Measurements from ENCODE around the gene RPTN. TPM values are rescaled to one million over a fixed set of nuclear protein-coding genes. Genes with fewer than 3 reads are reported as not detected.
A peak's percentile ranks its signal among the peaks of the same experiment; 100 is the strongest.

The RPTN gene
- total RNA-seq, 1 experiment from 2014 or later: not detected

DNA sequence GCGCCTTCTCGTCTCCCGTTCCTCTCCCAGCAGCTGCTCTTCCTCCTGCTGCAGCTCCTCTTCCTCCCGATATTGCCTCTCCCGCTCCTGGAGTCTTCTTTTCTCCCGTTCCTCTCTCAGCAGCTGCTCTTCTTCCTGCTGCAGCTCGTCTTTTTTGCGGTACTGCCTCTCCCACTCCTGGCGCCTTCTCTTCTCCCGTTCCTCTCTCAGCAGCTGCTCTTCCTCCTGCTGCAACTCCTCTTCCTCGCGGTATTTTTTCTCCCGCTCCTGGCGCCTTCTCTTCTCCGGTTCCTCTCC, 49.1 kb downstream of the RPTN start:
- Histone ChIP-seq H3K4me2 (peak overlapping the region; percentile 100), H3K4me1 (replicated peaks; ENCODE audit: insufficient read depth) (peaks cover 15% of the 10 kb centered on the region; the same call in 1 of the 2 replicates), H3K79me2 (ENCODE audit: low read depth) (no peaks in the 10 kb centered on the region), H3F3A (ENCODE audit: insufficient read depth, low read depth) (peaks cover 15% of the 10 kb centered on the region; the same call in 1 of the 2 replicates), H3K9me2 (ENCODE audit: insufficient read depth) (no peaks in the 10 kb centered on the region), H3K36me3 (ENCODE audit: low read depth) (no peaks in the 10 kb centered on the region), H3K27ac (no peak overlapping the region), H3K4me3 (peak overlapping the region; percentile 79), H2AFZ (peak overlapping the region; percentile 97), H4K20me1 (ENCODE audit: insufficient read depth) (no peaks in the 10 kb centered on the region), H3K9me3 (ENCODE audit: insufficient read depth, low read depth) (peaks cover 9% of the 10 kb centered on the region), H3K27me3 (ENCODE audit: insufficient read depth, low read depth) (peaks cover 39% of the 10 kb centered on the region)
- CTCF ChIA-PET: interaction anchor here (0.6 to 1.1 kb wide), 2 partner anchors 53 to 57 kb away, joined by 3 to 17 read pairs; no protein-coding TSS in a partner anchor
- no TSS peak for BruUV-seq (replicated peaks)
- no peak for TF ChIP-seq EZH2 (IDR thresholded peaks at IDR 0.05; ENCODE audit: low read depth)
- TF ChIP-seq, protein P1, sequence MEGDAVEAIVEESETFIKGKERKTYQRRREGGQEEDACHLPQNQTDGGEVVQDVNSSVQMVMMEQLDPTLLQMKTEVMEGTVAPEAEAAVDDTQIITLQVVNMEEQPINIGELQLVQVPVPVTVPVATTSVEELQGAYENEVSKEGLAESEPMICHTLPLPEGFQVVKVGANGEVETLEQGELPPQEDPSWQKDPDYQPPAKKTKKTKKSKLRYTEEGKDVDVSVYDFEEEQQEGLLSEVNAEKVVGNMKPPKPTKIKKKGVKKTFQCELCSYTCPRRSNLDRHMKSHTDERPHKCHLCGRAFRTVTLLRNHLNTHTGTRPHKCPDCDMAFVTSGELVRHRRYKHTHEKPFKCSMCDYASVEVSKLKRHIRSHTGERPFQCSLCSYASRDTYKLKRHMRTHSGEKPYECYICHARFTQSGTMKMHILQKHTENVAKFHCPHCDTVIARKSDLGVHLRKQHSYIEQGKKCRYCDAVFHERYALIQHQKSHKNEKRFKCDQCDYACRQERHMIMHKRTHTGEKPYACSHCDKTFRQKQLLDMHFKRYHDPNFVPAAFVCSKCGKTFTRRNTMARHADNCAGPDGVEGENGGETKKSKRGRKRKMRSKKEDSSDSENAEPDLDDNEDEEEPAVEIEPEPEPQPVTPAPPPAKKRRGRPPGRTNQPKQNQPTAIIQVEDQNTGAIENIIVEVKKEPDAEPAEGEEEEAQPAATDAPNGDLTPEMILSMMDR (conservative IDR thresholded peaks at IDR 0.05): no peak
- intact Hi-C loops (cut with micrococcal nuclease; ENCODE audit: unreplicated experiment): no loop called here
- DNase-seq: no peak
- POLR2A ChIA-PET (ENCODE audit: unreplicated experiment): interaction anchor here (0.6 to 0.7 kb wide), 5 partner anchors 50 to 185 kb away, joined by 4 to 19 read pairs (median 5); no protein-coding TSS in a partner anchor

DNA sequence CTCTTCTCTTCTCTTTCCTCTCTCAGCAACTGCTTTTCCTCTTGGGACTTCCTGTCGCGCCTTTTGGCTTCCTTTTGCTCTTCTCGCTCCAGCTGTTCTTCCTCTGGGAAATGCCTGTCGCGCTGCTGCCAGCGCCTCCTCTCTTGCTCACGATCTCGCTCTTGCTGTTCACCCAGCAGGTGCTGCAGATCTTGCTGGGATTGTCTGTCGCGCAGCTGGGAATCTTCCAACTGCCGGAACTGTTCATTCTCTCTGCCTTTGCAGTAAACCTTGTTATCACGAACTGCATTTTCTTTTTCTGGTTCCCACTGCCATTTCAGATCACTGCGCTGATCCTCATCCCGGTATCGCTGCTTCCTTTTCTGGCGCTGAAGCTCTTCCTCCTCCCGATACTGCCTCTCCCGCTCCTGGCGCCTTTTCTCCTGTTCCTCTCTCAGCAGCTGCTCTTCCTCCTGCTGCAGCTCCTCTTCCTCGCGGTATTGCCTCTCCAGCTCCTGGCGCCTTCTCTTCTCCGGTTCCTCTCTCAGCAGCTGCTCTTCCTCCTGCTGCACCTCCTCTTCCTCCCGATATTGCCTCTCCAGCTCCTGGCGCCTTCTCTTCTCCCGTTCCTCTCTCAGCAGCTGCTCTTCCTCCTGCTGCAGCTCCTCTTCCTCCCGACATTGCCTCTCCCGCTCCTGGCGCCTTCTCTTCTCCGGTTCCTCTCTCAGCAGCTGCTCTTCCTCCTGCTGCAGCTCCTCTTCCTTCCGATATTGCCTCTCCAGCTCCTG, 49.6 kb downstream of the RPTN start:
- Histone ChIP-seq H3K9me3 (ENCODE audit: insufficient read depth, low read depth) (peaks cover 9% of the 10 kb centered on the region), H3K36me3 (ENCODE audit: low read depth) (no peaks in the 10 kb centered on the region), H3K4me2 (peak overlapping the region; percentile 100), H3F3A (ENCODE audit: insufficient read depth, low read depth) (peaks cover 15% of the 10 kb centered on the region; the same call in 1 of the 2 replicates), H3K9me2 (ENCODE audit: insufficient read depth) (no peaks in the 10 kb centered on the region), H3K27me3 (ENCODE audit: insufficient read depth, low read depth) (peaks cover 34% of the 10 kb centered on the region), H3K4me3 (peak overlapping the region; percentile 79), H3K79me2 (ENCODE audit: low read depth) (no peaks in the 10 kb centered on the region), H3K27ac (no peak overlapping the region), H2AFZ (peak overlapping the region; percentile 97), H3K4me1 (replicated peaks; ENCODE audit: insufficient read depth) (peaks cover 15% of the 10 kb centered on the region; the same call in 1 of the 2 replicates), H4K20me1 (ENCODE audit: insufficient read depth) (no peaks in the 10 kb centered on the region)
- CTCF ChIA-PET: interaction anchor here (0.6 to 0.9 kb wide), 3 partner anchors 53 to 349 kb away, joined by 3 to 17 read pairs (median 4); no protein-coding TSS in a partner anchor
- no TSS peak for BruUV-seq (replicated peaks)
- TF ChIP-seq, protein P1 (conservative IDR thresholded peaks at IDR 0.05): no peak
- no peak for TF ChIP-seq EZH2 (IDR thresholded peaks at IDR 0.05; ENCODE audit: low read depth)
- peak in 1 of 2 experiments; percentile 4 for DNase-seq
- intact Hi-C loops (cut with micrococcal nuclease; ENCODE audit: unreplicated experiment): no loop called here
- POLR2A ChIA-PET (ENCODE audit: unreplicated experiment): interaction anchor here (0.5 to 0.7 kb wide), 4 partner anchors 50 to 185 kb away, joined by 3 to 19 read pairs (median 4); no protein-coding TSS in a partner anchor

DNA sequence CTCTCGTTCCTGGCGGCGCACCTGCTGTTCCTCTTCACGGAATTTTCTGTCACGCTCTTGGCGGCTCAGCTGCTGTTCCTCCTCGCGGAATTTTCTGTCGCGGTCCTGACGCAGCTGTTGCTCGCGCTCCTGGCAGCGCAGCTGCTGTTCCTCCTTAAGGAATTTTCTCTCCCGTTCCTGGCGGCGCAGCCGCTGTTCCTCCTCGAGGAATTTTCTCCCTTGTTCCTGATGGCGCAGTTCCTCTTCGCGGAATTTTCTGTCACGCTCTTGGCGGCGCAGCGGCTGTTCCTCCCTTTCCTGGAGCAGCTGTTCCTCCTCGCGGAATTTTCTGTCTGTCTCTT, 50.2 kb downstream of the RPTN start:
- POLR2A ChIA-PET (ENCODE audit: unreplicated experiment): interaction anchor here (0.5 kb wide), 1 partner anchor 121 kb away, joined by 3 read pairs; no protein-coding TSS in a partner anchor
- H3K4me1 ChIP-seq (replicated peaks; ENCODE audit: insufficient read depth): peaks cover 15% of the 10 kb centered on the region; the same call in 1 of the 2 replicates
- intact Hi-C loops (cut with micrococcal nuclease; ENCODE audit: unreplicated experiment): no loop called here
- H3K9me2 ChIP-seq (ENCODE audit: insufficient read depth): no peaks in the 10 kb centered on the region
- CTCF ChIA-PET: interaction anchor here (0.6 to 0.9 kb wide), 2 partner anchors 78 to 350 kb away, joined by 3 to 4 read pairs; no protein-coding TSS in a partner anchor
- H3K36me3 ChIP-seq (ENCODE audit: low read depth): no peaks in the 10 kb centered on the region
- peaks cover 15% of the 10 kb centered on the region; the same call in 1 of the 2 replicates for H3F3A ChIP-seq (ENCODE audit: insufficient read depth, low read depth)
- no peak for DNase-seq
- peaks cover 9% of the 10 kb centered on the region for H3K9me3 ChIP-seq (ENCODE audit: insufficient read depth, low read depth)
- no TSS peak for BruUV-seq (replicated peaks)
- peak overlapping the region; percentile 100; the same call in 1 of the 2 replicates for H3K4me2 ChIP-seq
- H3K27ac ChIP-seq: no peak overlapping the region
- no peak overlapping the region for H2AFZ ChIP-seq
- peaks cover 29% of the 10 kb centered on the region for H3K27me3 ChIP-seq (ENCODE audit: insufficient read depth, low read depth)
- TF ChIP-seq, protein P1 (conservative IDR thresholded peaks at IDR 0.05): no peak
- no peak for TF ChIP-seq EZH2 (IDR thresholded peaks at IDR 0.05; ENCODE audit: low read depth)
- H3K4me3 ChIP-seq: no peak overlapping the region
- H3K79me2 ChIP-seq (ENCODE audit: low read depth): no peaks in the 10 kb centered on the region
- H4K20me1 ChIP-seq (ENCODE audit: insufficient read depth): no peaks in the 10 kb centered on the region

Data from PC-9 (cell line).